Kidney glomerular epithelial cell (primary cell): ENCODE results near the gene NEU4.
"Not testable (repeated sequence)": the region's sequence is repeated elsewhere in the genome, so short reads cannot be mapped to it uniquely, and the experiment has no call there.

Experiments used
- DNase-seq: peaks from one replicate; lab custom pipeline; 2025; lab: John Stamatoyannopoulos, UW

NEU4 gene

DNA sequence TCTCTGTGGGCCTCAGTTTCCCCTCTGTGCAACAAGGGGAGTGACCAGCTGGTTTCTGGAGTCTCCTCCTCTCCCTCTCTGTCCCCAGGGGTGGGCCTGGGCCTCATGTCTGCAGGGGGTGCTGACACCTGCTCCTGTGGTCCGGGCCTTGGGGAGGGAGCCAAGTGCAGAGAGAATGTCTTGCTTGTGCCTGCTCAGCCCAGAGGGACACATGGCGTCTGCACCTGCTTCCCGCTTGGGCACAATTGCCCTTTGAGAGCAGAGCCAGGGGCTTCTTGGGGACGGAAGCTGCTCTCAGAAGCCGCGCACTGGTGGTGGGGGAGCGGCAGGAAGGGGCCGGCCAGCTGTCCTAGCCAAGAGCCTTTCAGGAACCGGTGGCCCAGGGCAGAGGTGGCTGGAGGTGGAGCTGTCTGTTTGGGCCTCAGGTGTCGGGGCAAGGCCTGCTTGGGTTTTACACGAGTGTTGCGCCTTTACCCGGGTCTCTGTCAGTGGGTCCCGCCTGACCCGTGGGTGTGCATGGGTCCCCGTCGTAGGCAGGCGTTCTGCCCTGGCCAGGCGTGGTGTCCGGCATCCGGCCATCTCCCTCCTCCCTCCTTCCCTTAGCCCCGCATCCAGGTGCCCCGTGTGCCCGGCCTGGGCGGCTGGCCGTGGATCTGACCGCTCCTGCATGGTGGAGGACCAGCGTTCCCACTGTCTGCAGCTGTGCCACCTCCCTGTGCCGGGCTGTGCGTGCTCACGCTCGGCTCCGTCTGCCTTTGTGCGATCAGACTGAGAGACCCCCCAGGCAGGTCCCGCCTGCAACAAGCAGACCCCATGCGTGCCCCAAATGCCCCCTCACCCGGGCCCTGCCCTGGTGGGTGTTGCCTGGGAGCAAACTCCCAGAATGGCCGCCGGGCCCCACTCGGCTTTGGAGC, 4.0 kb downstream of the NEU4 start:
- no peak for DNase-seq

DNA sequence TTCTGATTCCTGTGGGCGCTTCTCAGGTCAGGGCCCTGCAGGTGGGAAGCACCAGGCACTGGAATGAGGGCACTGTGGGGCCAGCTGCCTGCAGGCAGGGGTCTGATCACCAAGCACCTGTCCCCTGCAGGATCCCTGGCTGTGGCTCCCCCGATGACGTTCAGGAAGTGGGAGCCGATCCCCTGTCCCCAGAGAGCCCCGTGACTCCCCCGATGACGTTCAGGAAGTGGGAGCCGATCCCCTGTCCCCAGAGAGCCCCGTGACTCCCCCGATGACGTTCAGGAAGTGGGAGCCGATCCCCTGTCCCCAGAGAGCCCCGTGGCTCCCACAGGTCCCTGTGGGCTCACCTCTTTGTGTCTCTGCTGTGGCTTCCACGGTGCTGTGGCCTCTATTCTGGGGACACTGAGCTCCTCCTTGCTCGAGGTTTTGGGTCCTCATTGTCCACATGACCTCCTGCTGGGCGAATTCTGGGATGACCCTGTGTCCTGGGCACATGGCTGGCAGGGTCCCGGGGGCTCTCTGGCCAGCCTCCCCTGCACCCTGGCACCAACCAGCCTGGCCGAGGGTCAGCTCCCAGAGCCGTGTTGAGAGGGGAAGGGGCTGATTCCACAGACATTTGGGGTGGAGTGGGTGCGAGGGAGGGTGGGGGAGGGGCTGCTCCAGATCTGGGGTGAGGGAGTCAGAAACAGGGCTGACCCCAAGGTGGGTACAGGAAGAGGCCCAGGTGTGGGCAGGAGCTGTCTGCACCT, 4.8 kb downstream of the NEU4 start:
- no peak for DNase-seq

GRCh38 chr2:241814393-241814642, 5.3 kb downstream of the NEU4 start:
- DNase-seq, result no peak

DNA sequence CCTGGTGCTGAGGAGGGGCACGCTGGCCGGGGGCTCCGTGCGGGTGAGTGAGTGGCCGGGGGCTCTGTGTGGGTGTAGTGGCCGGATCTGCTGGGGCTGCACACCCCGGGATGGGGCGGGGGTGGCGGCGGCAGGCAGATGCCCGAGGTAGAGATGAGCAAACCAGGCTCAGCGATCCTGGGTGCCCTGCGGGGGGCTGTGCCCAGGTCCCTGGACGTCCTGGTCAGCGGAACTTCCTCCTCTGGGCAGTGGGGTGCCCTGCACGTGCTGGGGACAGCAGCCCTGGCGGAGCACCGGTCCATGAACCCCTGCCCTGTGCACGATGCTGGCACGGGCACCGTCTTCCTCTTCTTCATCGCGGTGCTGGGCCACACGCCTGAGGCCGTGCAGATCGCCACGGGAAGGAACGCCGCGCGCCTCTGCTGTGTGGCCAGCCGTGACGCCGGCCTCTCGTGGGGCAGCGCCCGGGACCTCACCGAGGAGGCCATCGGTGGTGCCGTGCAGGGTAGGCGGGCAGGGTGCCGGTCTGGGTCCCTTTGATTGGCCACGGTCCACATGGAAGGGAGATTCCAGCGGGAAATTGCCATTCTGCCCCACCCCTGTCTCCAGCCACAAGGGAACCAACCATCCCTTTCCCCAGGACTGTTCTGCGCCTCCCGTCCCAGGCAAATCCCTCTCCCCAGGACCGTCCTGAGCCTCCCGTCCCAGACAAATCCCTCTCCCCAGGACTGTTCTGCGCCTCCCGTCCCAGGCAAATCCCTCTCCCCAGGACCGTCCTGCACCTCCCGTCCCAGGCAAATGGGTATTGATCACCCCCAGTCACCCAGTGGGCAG, 5.9 kb downstream of the NEU4 start:
- no peak for DNase-seq

GRCh38 chr2:241815477-241816430, 6.8 kb downstream of the NEU4 start:
- DNase-seq, result no peak

GRCh38 chr2:241816431-241817121, 7.6 kb downstream of the NEU4 start:
- no peak for DNase-seq

- no peak for DNase-seq
These were observed 8.3 kb downstream of the NEU4 start for GRCh38 chr2:241817126-241817820.

GRCh38 chr2:241817821-241818215, 8.8 kb downstream of the NEU4 start:
- not testable (repeated sequence) for DNase-seq

- no peak for DNase-seq
These were observed 9.4 kb downstream of the NEU4 start for GRCh38 chr2:241818229-241818942.

- DNase-seq, result no peak
These were observed 9.9 kb downstream of the NEU4 start for GRCh38 chr2:241818943-241819270.

DNA sequence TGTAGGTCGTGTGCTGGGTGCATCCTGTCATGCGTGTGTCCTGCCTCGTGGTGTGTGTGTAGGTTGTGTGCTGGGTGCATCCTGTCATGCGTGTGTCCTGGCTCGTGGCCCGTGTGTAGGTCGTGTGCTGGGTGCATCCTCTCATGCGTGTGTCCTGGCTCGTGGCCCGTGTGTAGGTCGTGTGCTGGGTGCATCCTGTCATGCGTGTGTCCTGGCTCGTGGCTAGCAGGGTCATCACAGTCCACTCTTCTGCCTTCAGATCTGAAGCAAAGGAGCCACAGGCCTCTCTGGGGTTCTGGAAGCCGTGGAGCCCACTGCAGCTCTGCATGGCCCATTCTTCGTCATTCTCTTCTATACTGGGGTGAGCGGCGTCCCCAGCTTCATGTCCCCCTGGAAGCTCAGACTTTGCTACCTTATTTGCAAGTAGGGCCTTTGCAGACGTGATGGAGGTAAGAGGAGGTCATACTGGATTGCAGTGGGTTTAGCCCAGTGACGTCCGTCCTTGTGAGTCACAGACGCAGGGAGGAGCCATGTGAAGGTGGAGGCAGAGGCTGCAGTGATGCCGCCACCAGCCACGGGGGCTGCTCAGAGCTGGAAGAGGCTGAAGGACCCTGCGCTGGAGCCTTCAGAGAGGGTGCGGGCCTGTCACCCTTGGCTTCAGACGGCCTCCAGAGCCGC, 11.1 kb downstream of the NEU4 start:
- not testable (repeated sequence) for DNase-seq

GRCh38 chr2:241820625-241821384, 11.8 kb downstream of the NEU4 start:
- no peak for DNase-seq

GRCh38 chr2:241821460-241822263, 12.7 kb downstream of the NEU4 start:
- DNase-seq, result no peak

DNA sequence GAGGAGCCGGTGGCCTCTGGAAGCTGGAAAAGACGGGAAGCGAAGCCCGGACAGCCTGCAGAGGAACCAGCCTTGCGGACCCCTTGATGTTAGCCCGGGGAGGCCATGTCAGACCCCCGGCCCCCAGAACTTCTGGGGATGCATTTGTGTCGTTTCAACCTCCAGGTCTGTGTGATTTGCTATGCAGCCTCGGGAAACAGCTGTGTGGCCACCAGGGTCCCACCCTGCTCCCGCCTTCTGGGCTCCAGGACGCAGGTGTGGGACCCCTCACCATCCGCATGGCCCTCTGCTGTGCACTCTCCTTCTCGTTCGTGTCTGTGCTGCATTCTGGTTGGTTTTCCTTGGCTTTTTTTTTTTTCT, 13.3 kb downstream of the NEU4 start:
- DNase-seq, result no peak

DNA sequence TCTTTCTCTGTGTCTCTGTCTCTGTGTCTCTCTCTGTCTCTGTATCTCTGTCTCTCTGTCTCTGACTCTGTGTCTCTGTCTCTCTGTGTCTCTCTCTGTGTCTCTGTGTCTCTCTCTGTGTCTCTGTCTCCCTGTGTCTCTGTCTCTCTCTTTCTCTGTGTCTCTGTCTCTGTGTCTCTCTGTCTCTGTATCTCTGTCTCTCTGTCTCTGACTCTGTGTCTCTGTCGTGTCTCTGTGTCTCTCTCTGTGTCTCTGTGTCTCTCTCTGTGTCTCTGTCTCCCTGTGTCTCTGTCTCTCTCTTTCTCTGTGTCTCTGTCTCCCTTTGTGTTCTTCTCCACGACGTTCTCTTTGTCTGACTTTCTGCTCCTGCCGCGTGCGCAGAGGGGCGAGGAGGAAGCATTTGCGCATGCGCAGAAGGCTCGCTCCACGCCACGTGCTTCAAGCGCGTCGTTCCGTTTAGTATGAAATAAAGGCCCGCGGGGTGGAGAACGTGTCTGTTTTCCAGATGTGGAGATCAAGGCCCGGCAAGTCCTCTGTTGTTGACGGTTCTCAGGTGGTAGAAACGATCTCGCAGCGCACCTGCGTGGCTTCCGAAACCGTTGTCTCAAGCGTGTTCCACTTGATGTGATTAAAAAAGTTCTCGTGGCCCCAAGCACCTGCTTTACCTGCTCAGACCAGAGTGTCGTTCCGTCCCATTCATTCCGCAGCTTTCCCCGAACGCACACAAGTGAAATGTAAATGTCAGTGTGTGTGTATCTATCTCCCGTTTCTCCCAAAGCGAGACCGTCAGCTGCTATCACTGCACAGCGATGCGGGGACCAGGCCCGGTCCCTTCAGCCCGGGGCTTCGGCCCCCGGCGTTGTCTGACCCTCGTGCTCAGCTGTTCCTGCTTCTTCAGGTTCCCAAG, 14.8 kb downstream of the NEU4 start:
- not testable (repeated sequence) for DNase-seq

- no peak for DNase-seq
These were observed 18.4 kb downstream of the NEU4 start for GRCh38 chr2:241827394-241827793.
